ENCODE data around the gene ZNF749.
"Not testable (repeated sequence)": the region's sequence is repeated elsewhere in the genome, so short reads cannot be mapped to it uniquely, and the experiment has no call there.

Gene ZNF749

DNA sequence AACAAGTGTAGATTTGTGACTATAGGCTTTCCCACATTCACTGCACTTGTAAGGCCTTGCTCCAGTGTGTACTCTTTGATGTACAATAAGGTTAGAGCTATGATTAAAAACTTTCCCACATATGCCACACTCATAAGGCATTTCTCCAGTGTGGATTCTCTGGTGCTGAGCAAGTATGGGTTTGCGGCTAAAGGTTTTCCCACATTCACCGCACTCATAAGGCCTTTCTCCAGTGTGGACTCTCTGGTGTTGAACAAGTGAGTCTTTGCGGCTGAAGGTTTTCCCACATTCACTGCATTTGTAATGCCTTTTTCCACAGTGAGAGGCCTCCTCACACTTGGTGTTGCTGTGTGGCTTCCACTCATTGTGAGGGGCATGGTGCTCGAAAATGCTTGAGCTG lies 38.5 kb downstream of the ZNF749 start:
- DNase-seq: no peak

DNA sequence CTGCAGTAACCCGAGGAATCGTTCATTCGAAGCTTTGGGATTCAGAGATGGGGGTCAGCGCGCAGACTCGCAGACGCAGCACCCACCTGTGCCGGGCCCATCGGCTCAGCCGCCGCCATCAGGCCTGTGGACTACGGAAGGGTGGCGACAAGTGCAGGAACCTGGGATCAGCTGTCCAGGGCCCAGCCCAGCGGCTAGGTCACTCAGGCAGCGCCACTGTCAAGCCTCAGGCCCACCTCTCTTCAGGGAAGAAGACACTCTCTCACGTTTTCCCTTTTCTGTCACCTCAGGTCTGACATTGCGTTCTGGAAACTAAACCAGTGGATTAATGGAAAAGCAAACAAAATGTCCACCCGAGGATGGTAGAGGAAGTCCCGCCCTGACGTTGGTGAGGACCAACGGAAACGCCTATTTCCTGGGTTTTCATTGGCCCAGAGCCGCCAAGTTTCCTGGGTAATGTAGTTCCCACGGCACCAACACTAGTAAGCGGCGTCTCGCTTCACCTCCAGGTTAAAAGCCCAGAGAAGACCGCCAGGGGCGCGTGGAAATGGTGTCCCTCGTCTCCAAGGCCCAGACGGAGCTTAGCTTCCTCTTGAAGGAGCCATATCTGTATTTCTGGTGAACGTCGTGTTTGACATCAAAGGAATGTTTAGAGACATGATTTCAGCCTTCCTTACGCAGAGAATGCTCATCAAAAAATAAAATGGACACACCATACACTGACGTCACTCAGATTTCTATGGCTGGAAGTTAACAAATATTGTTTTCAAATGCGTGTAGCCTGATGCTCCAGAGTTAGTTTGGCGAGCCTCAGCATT lies 42.3 kb downstream of the ZNF749 start, which contains the start of gene ZNF772:
TSS of gene ZNF772 (minus strand) at position 376 of the 818 bp plus-strand sequence. CDS start at position 119, 257 bp downstream.
- DNase-seq: peak; percentile 92

DNA sequence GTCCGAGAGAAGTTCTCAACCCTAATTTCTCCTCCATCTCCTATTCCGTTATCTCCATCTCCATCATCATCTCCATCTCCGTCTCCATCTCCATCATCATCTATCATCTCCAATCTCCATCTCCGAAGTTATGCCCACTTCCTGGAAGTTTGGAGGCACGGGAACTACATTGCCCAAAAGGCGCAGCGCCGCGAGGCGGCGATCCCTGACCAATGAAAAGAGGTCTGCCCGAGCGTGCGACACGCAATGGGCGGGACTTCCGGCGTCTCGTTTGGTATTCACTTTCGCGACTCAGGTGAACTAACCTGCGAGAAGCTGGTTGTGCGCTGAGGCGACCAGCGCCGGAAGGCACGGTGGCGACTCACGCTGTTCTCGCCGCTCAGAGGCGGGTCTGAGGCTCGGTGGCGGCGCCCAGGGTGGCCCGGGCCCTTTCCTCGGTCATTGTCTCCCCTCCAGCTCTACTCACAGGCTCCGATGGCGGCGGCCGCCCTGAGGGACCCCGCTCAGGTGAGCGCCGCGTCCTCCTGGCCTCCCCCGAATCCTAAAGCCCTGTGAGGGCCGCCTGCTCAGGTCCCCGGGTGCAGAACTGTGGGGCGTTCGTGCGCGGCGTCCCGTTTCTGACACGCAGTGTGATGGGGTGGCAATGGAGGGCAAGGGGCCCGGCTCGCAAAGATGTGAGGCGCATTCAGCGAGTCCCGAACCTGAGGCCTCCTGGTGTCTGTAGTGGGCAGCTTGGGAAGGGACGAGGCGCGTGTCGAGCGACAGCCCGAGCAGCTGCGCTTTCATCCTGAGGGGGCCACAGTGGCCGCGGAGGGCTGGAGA lies 52.6 kb downstream of the ZNF749 start, which contains the start of gene ZNF419:
TSS of gene ZNF419 (plus strand) at position 274 of the 822 bp plus-strand sequence. CDS start at position 475, 201 bp downstream.
- DNase-seq: peak; percentile 90

DNA sequence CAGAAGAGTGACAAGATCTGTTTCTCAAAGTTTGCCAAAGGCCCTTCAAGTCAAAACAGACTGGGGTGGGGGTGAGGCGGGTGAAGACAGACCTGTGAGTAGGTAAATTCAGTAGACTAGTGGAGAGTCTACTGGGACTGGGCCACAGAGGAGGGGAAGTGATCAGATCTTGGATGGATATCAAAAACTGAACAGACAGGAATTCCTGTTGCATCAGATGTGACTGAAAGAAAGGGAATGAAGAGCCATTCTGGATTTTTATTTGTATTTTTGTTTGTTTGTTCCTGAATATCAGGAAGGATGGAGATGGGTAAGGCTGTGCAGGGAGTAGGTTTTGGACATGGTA lies 53.1 kb downstream of the ZNF749 start:
- DNase-seq: not testable (repeated sequence)
